Measurements from ENCODE around the gene ZBTB39. TPM values are rescaled to one million over a fixed set of nuclear protein-coding genes. Genes with fewer than 3 reads are reported as not detected.

ZBTB39 gene
- total and polyA plus RNA-seq, 2 experiments from 2014 or later: 1.8 to 6.4 TPM

DNA sequence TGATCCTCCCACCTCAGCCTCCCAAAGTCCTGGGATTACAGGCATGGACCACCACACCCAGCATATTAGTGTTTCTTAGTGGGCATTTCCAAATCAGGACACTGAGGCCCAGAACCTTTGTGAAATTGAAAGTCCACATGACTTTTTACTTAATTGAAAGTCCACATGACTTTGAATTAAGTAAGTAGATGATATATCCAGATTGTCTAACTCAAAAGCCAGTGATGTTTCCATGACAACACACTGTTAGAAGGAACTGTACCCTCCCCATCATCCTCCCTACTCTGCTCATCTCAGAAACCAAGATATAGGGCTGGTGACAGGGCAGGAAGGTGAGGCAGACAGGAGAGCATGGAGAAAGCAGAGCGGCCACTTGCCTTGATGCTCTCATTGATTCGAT lies 36.3 kb upstream of the ZBTB39 start:
- no peaks in the 10 kb centered on the region for H3K9me3 ChIP-seq (ENCODE audit: low read depth)

DNA sequence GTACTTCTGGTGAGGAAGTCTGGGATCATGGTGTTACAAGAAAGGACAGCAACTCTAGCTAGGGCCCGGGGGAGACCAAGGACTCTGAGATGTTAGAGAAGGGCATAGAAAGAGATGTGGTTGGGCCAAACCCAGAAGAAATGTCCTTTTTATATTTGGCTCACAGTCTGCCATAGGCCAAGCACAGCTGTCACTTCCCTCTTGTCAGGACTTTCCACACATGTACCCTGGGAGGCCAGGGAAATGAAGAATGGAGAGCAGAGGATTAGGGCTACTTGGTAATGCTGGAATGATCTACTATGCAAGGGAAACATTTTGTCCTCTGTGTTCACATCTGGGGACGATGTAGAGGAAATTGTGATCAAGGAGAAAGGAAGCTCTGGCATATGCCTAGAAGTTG lies 34.4 kb upstream of the ZBTB39 start:
- Histone ChIP-seq H3K4me3 (no peak overlapping the region), H3K9me2 (replicated peaks; ENCODE audit: insufficient read depth) (no peaks in the 10 kb centered on the region), H3K36me3 (replicated peaks; ENCODE audit: insufficient read depth, low read depth) (no peaks in the 10 kb centered on the region), H3K9me3 (ENCODE audit: low read depth) (no peaks in the 10 kb centered on the region), H3K27ac (no peak overlapping the region), H3K4me1 (ENCODE audit: insufficient read depth) (no peaks in the 10 kb centered on the region), H2AFZ (no peak overlapping the region), H3K79me2 (no peaks in the 10 kb centered on the region), H3K4me2 (no peak overlapping the region), H3K27me3 (no peaks in the 10 kb centered on the region), H4K20me1 (ENCODE audit: insufficient read depth, poor library complexity, severe bottlenecking) (no peaks in the 10 kb centered on the region)
- DNase-seq (ENCODE audit: low spot score): no peak
- 79% methylated on average over 2 of the region's 2 CpGs for WGBS (ENCODE audit: low lambda C conversion rate, missing lambda C conversion rate)
- TF ChIP-seq, protein P1, sequence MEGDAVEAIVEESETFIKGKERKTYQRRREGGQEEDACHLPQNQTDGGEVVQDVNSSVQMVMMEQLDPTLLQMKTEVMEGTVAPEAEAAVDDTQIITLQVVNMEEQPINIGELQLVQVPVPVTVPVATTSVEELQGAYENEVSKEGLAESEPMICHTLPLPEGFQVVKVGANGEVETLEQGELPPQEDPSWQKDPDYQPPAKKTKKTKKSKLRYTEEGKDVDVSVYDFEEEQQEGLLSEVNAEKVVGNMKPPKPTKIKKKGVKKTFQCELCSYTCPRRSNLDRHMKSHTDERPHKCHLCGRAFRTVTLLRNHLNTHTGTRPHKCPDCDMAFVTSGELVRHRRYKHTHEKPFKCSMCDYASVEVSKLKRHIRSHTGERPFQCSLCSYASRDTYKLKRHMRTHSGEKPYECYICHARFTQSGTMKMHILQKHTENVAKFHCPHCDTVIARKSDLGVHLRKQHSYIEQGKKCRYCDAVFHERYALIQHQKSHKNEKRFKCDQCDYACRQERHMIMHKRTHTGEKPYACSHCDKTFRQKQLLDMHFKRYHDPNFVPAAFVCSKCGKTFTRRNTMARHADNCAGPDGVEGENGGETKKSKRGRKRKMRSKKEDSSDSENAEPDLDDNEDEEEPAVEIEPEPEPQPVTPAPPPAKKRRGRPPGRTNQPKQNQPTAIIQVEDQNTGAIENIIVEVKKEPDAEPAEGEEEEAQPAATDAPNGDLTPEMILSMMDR (IDR thresholded peaks at IDR 0.05; ENCODE audit: poor library complexity): no peak
- TF ChIP-seq EZH2 (IDR thresholded peaks at IDR 0.05; ENCODE audit: borderline replicate concordance) (no peak), EZH2phosphoT487 (IDR thresholded peaks at IDR 0.05; ENCODE audit: low read depth, severe bottlenecking, unreplicated experiment) (no peak)

More for the DNA sequence above, 36.3 kb upstream of the ZBTB39 start:
- DNase-seq (ENCODE audit: low spot score): no peak
- Histone ChIP-seq H2AFZ (no peak overlapping the region), H3K36me3 (replicated peaks; ENCODE audit: insufficient read depth, low read depth) (no peaks in the 10 kb centered on the region), H3K27me3 (no peaks in the 10 kb centered on the region), H4K20me1 (ENCODE audit: insufficient read depth, poor library complexity, severe bottlenecking) (no peaks in the 10 kb centered on the region), H3K4me3 (no peak overlapping the region), H3K4me2 (no peak overlapping the region), H3K4me1 (ENCODE audit: insufficient read depth) (no peaks in the 10 kb centered on the region), H3K9me2 (replicated peaks; ENCODE audit: insufficient read depth) (no peaks in the 10 kb centered on the region), H3K79me2 (peaks cover 1% of the 10 kb centered on the region), H3K27ac (no peak overlapping the region)
- 95% methylated on average over 2 of the region's 2 CpGs for WGBS (ENCODE audit: low lambda C conversion rate, missing lambda C conversion rate)
- TF ChIP-seq EZH2 (IDR thresholded peaks at IDR 0.05; ENCODE audit: borderline replicate concordance) (no peak), EZH2phosphoT487 (IDR thresholded peaks at IDR 0.05; ENCODE audit: low read depth, severe bottlenecking, unreplicated experiment) (no peak)
- TF ChIP-seq, protein P1 (IDR thresholded peaks at IDR 0.05; ENCODE audit: poor library complexity): no peak

DNA sequence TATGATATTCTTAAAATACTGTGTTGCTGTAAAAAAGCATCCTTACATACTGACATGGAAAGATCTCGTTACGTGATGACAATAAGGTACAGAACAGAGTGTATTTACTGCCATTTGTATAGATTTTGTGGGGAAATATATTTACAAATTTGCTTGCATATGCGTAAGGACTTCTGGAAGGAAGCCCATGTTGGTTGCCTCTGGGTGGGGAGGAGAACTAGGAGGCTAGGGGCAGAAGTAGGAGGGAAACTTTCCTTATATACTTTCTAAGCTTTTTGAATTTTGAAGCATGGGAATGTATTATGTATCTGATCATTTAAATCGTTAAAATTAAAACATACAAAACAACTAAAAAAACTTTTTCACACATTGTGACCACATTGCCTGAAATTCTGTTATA lies 33.9 kb upstream of the ZBTB39 start:
- 86% methylated on average over 4 of the region's 4 CpGs for WGBS (ENCODE audit: low lambda C conversion rate, missing lambda C conversion rate)
- H3K27ac ChIP-seq: no peak overlapping the region
- H3K36me3 ChIP-seq (replicated peaks; ENCODE audit: insufficient read depth, low read depth): no peaks in the 10 kb centered on the region
- DNase-seq (ENCODE audit: low spot score): no peak
- H3K4me1 ChIP-seq (ENCODE audit: insufficient read depth): no peaks in the 10 kb centered on the region
- H3K9me2 ChIP-seq (replicated peaks; ENCODE audit: insufficient read depth): no peaks in the 10 kb centered on the region
- no peaks in the 10 kb centered on the region for H4K20me1 ChIP-seq (ENCODE audit: insufficient read depth, poor library complexity, severe bottlenecking)
- no peaks in the 10 kb centered on the region for H3K27me3 ChIP-seq
- no peak overlapping the region for H3K4me2 ChIP-seq
- H3K9me3 ChIP-seq (ENCODE audit: low read depth): no peaks in the 10 kb centered on the region
- no peak for TF ChIP-seq EZH2 (IDR thresholded peaks at IDR 0.05; ENCODE audit: borderline replicate concordance)
- TF ChIP-seq, protein P1 (IDR thresholded peaks at IDR 0.05; ENCODE audit: poor library complexity): no peak
- no peak for TF ChIP-seq EZH2phosphoT487 (IDR thresholded peaks at IDR 0.05; ENCODE audit: low read depth, severe bottlenecking, unreplicated experiment)
- H2AFZ ChIP-seq: no peak overlapping the region
- no peak overlapping the region for H3K4me3 ChIP-seq
- H3K79me2 ChIP-seq: no peaks in the 10 kb centered on the region
